ELF-1 (cell line): ENCODE data around the gene AKR1A1.
"Not testable (repeated sequence)": the region's sequence is repeated elsewhere in the genome, so short reads cannot be mapped to it uniquely, and the experiment has no call there.

Experiments used
- DNase-seq: peaks from one replicate; pipeline ENCODE4 v3.0.0-alpha.2; 2016; ENCODE audit warnings: low read depth, low spot score

AKR1A1 gene

DNA sequence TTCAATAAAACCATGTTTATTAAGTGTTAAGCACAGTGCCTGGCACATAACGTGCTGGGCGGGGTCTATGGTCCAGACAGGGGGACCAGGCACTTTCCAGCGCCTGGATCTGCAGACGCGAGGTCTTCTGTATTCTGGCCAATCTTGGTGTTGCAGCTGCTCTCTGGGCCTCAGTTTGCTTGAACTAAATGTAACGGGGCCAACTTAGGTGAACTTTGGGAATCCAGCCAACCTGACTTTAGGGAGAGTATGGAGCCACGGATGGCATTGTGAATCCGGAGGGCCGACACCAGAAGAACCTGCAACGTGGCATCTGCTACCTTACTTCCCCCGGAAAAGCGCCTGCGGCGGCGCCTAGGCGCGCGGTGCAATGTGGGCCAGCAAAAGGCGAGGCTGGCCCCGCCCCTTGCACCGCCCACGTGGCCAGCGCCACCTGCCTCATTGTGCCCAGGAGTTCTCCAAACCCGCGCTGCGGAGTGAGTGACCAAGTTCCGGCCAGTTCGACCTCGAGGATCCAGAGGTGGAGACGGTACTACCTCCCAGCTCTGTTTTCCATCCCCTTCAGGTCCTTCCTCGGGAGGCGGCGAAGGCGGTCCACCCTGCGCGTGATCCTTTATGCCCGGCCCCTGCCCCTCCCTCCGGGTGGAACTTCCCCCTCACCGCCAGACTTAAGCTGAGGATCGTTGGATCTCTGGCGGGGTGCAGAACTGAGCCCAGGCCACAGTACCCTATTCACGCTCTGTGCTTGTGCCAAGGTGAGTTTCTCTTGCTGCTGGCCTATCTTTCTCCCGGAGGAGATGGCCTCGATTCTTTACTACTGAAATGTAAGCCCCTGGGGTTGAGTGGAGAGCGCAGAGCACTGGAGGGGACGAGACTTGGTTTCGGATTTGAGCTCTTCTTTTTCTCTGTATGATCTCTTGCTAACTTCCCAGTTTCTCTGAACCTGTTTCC lies at the start of gene AKR1A1:
TSS of gene AKR1A1 (plus strand) at position 426 of the 951 bp plus-strand sequence. CDS start 10,969 bp downstream, outside the sequence.
- DNase-seq, result peak; percentile 96

DNA sequence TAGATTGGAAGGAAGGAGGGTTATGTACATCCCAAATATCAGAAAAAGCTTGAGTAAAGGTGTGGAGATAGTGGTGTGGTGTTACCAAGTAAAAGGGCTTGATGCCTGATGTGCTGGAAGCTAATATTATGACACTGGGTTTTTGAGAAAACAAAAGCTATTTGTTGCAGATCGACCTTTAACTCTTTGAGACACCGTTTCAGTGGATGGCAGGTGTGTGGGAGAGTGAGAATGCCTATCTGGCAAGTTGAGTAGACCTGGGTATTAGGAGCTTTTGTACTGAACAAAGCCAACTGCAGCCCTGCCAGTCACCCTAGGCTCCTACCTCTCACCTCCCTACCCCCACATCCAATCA lies 49.1 kb upstream of the AKR1A1 start:
- no peak for DNase-seq

DNA sequence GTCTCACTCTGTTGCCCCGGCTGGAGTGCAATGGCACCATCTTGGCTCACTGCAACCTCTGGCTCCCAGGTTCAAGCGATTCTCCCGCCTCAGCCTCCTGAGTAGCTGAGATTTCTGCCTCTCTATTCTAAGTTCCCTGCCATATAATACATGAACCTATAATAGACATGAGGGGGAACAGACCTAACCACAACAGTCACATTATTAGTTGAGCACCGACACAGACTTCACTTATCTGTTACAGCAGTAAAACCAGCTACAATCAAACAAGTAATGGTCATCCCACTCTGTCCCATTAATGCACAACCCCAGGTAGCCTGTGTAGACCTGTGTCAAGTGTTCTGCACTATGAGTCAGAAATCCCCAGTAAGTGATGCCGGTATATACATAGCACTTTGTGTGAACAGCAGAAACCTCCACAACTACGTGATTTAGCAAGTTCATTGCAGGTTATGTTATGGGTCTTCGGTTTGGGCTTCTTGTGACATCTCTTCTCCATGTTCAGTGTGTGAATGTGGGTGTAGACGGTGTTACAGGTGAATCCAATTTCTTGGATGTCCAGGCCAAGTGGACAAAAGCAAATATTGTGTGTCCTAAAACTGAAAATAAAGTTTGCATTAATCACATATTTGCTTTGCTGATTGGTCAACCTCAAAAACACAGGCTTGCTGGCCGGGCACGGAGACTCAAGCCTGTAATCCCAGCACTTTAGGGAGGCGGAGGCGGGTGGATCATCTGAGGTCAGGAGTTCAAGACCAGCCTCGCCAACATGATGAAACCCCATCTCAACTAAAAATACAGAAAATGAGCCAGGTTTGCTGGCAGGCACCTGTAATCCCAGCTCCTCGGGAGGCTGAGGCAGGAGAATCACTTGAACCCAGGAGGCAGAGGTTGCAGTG lies 46.9 kb upstream of the AKR1A1 start:
- no peak for DNase-seq

DNA sequence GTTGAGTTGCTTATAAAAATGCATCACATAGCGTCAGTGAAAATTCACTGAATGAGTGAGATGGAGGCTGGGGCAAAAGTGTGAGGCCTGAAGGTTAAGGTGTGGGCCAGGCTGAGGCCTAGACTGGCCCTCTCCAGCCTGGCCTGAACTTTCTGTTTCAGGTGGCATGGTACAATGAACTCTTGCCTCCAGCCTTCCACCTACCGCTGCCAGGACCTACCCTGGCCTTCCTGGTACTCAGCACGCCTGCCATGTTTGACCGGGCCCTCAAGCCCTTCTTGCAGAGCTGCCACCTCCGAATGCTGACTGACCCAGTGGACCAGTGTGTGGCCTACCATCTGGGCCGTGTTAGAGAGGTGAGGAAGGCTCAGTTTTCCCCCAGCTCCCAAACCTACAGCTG lies 43.4 kb upstream of the AKR1A1 start:
- no peak for DNase-seq

DNA sequence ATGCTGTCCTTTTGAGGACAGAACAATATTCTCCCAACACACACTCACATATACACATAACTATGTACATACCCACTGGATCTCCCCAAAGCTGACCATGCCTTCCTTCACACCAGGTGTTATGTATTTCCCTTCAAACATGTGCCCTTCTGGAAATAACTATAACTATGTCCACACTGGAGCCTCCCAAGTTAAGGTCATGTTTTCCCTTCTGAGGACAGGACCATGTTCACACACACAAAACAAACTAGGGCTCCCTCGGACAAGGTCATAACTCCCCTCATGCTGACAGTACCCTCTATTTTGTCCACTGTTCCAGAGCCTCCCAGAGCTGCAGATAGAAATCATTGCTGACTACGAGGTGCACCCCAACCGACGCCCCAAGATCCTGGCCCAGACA lies 42.7 kb upstream of the AKR1A1 start:
- no peak for DNase-seq

DNA sequence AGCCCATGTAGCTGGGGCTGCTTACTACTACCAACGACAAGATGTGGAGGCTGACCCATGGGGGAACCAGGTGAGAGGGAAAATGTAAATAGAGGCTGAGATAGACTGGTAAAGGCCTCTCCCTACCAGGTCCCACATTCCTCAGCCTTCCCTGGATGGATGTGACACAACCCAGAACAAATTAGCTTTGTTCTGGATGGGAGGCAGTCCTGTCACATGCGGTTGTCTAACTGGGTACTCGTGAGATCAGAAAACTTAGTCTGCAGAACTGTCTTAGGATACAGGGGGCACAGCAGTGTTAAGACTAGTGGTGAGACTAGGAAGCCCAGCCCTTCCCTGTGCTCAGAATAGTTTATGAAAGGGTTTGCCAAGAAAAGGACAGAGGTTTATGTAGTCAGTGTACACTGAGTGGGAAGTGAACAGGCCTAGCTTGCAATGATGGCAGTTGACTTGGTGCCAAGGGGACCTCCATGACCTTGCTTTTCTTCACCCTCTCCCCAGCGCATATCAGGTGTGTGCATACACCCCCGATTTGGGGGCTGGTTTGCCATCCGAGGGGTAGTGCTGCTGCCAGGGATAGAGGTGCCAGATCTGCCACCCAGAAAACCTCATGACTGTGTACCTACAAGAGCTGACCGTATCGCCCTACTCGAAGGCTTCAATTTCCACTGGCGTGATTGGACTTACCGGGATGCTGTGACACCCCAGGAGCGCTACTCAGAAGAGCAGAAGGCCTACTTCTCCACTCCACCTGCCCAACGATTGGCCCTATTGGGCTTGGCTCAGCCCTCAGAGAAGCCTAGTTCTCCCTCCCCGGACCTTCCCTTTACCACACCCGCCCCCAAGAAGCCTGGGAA lies 42.1 kb upstream of the AKR1A1 start:
- no peak for DNase-seq

DNA sequence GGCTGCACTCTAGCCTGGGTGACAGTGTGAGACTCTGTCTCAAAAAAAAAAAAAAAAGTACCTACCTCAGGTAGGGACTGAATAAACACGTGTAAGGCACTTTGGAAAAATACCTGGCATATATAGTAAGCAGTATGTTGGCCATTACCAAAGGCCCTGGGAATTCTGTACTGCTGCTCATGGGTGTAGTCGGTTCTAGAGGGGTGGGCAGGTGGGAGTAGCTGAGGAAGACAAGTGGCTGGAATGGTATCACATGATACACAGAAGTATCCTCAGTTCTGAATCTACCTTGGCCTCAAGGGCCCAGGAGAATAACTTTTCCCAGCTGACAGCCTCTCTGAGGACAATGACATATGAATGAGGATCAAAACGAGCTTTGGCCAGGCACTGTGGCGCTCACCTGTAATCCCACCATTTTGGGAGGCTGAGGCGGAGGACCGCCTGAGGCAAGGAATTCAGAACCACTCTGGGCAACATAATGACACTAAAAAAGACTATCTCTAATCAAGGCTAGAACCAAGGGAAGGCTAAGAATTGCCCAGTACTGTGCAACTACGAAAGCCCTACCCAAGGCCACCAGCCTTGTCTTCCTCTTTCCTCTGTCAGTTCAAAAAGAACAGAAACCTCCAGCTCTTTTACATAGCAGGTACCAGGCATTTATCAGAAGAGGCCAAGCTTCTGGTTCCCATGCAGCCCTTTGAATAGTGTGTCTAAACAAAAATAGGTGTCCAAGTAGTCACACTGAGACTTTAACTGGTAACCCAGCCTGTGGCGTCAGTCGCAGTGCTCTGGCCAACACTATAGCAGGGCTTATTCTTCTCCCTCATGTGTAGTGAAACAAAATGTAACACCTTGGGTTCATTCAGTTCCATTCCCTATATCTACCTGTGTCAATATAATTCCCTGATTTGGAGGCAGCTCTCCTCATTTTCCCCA lies 40.3 kb upstream of the AKR1A1 start:
- no peak for DNase-seq

DNA sequence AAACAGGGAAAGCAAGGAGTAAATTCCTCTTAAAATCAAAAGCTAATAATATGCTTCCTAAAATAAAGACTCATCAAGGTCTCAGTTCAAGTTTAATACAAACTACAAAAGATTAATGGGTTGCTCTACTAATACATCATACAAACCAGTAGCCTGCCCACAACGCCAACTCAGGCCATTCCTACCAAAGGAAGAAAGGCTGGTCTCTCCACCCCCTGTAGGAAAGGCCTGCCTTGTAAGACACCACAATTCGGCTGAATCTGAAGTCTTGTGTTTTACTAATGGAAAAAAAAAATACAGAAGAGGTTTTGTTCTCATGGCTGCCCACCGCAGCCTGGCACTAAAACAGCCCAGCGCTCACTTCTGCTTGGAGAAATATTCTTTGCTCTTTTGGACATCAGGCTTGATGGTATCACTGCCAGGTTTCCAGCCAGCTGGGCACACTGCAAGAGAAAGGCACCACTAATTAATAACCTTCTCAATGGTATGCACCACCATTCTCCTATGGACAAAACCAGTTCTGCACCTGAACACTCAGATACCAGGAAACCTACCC lies 39.6 kb upstream of the AKR1A1 start:
- no peak for DNase-seq

DNA sequence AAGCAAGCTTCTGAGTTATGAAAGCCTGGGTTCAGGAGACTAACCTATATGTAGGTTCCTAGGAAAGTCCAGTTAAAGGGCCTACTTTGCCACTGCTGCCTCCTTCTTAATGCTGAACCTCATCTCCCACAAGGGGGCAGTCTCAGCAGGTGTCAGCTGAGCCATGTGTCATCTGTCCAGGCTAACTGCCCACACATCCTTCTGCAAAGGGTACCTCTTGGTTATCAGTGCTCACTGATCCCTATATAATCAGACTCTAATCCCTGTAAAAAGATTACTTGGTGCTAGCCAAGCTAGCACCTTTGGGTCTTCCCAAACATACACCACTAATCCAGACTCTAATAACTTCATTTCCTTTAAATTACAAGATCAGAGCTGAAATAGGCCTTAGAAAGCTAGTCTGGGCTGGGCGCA lies 38.0 kb upstream of the AKR1A1 start:
- DNase-seq, result peak; percentile 77

DNA sequence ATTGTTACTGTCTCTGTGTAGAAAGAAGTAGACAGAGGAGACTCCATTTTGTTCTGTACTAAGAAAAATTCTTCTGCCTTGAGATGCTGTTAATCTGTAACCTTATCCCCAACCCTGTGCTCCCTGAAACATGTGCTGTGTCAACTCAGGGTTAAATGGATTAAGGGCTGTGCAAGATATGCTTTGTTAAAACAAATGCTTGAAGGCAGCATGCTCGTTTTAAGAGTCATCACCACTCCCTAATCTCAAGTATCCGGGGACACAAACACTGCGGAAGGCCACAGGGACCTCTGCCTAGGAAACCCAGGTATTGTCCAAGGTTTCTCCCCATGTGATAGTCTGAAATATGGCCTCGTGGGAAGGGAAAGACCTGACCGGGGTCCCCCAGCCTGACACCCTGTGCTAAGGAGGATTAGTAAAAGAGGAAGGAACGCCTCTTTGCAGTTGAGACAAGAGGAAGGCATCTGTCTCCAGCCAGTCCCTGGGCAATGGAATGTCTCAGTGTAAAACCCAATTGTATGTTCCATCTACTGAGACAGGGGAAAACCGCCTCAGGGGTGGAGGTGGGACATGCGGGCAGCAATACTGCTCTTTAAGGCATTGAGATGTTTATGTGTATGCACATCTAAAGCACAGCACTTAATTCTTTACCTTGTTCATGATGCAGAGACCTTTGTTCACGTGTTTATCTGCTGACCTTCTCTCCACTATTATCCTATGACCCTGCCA lies 36.9 kb upstream of the AKR1A1 start:
- DNase-seq, result not testable (repeated sequence)

DNA sequence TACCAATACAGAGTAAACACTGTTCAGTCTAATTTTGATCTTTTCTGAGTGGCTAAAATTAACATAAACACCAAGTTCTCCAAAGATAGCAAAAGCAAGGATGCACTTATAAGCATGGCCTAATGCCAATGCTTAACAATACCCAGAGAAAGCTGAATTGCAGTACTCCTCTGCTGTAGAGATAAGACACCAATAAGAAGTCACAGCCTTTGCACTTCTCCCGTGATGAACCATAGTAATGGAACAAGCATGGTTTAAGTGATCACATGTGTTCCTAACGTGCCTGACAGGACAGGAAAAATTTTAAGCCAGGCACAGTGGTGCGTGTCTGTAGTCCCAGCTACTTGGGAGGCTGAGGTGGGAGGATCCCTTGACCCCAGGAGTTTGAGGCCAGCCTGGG lies 34.6 kb upstream of the AKR1A1 start:
- DNase-seq, result no peak

DNA sequence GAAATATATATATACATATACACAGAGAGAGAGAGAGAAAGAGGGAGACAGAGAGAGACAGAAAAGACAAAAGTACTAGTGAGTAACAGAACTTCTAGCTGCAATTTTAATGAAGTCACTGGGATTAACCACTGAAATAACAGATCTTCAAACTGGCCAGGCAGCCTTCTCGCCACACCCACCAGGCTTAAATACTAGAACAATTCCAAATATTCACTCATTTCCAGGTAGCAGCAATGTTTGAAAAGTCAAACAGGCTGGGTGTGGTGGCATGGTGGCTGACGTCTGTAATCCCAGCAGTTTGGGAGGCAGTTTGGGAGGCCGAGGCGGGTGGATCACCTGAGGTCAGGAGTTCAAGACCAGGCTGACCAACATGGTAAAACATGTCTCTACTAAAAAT lies 34.2 kb upstream of the AKR1A1 start:
- no peak for DNase-seq

DNA sequence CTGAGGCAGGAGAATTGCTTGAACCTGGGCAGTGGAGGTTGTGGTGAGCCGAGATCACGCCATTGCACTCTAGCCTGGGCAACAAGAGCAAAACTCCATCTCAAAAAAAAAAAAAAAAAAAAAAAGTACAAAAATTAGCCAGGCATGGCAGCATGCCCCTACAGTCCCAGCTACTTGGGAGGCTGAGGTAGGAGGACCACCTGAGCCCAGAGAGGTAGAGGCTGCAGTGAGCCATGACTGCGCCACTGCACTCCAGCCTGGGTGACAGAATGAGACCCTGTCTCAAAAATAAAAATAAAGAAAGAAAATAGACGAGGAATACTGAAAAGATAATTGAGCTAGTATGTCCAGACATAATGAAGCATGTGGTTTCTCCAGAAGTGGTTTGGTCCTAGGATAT lies 32.3 kb upstream of the AKR1A1 start:
- not testable (repeated sequence) for DNase-seq

DNA sequence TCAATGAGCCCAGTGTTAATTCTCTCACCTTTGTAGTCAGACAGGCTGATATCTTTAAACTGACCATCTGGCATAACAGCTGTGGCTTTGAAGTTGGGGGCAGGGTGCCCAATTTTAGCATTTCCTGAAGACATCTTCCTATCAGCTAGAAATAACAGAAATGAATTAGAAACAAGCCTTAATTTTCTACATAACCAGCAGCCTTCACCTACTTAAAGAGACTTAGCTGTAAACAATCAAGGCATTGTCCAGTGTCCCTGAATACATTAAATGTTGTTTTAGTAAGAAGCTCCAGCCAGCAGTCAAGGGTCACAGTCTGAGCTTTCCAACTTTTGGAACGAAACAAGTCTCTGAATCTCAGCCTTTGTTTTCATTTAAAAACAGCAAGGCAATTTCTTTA lies 31.7 kb upstream of the AKR1A1 start:
- DNase-seq, result no peak

DNA sequence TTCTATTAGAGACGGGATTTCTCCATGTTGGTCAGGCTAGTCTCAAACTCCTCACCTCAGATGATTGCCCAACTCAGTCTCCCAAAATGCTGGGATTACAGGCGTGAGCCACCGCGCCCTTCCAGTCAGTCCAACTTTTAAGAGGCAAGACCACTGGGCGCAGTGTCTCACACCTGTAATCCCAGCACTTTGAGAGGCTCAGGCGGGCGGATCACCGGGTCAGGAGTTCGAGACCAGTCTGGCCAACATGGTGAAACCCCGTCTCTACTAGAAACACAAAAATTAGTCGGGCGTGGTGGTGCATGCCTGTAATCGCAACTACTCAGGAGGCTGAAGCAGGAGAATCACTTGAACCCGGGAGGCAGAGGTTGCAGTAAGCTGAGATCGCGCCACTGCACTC lies 30.9 kb upstream of the AKR1A1 start:
- not testable (repeated sequence) for DNase-seq

DNA sequence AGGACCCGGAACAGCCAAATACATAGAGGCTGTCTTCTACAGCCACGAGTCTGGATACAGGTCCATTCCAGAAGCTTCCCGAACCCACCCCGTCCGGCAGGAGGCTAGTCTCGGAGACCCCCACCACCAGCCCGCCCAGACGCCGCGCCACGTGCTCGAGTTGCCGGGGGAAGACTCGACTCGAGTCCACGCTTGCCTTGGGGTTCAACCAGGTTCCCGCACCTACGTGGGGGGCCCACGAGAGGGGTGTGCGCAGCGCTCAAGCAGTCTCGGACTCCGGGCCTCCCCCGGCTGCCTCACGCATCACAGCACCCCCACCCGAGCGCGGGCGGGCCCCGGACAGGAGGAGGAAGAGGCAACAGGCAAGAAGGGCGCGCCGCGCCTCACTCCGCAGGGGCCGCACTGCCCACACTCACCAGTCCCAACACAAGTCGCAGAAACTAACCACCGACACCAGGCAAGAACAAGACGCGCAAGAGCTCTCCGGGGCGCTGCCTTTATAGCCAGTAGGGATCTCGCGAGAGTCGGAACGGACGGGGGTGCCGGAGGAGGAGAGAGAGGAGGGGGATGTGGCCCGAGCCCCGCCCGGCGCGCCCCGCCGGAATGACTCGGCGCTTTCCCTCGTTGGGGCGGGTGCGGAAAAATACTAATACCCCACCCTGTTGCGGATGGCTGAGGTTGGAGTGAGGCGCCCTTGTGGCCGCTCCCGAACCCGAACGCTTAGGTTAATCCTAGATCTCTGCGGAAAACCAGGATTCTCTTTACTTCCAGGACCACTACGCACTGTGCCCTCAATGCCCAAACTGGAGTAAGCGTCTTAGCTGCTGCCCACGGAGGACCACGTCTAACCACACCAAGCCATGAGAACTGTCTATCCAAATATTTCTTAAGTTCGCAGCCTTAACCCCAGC lies 29.0 kb upstream of the AKR1A1 start, which contains the start of gene PRDX1:
TSS of gene PRDX1 (minus strand) at position 472 of the 911 bp plus-strand sequence. CDS start 2,841 bp downstream, outside the sequence.
- peak; percentile 99 for DNase-seq

DNA sequence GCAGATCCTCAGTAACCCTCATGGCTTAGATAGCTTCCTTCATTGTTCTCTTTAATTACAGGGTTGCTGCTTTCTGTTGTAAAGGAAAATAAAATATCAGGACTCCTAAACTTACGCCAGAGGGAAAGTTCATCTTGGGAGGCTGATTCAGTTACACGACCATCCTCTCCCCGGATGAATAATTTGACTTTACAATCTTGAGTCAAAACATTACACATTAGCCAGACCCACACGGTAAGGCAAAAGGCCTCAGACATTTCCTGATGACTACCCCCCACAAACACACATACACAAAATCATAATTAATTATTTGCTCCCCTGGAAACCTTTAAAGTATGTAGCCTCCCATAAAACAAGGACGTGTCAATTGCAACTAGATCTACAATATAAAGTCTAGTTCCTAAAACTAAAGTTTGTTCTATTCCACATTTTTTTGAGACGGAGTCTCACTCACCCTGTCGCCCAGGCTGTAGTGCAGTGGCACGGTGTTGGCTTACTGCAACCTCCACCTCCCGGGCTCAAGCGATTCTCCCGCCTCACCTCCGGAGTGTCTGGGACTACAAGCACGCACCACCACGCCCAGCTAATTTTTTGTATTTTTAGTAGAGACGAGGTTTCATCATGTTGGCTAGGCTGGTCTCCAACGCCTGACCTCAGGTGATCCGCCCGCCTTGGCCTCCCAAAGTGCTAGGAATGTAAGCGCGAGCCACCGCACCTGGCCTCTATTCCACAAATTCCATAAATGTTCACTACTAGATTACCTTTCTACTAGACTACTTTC lies 28.1 kb upstream of the AKR1A1 start:
- DNase-seq, result peak; percentile 66
